GM23338 (cell line): ENCODE data around the gene BANK1.

Experiments
- CREB1 ChIP-seq: fragments of 250-450 bp; sonication (Bioruptor Pico); IDR thresholded peaks from 2 replicates; pipeline ENCODE4 v1.5.0; 2020; ENCODE audit warnings: low read depth, mild to moderate bottlenecking, moderate library complexity
- EZH2 ChIP-seq: fragments of 200-600 bp; sonication (generic); IDR thresholded peaks from one replicate; pipeline ENCODE4 v1.8.0; 2017; ENCODE audit warnings: antibody characterized with exemption, mild to moderate bottlenecking, low read depth; ENCODE audit not compliant: unreplicated experiment
- EZH2phosphoT487 ChIP-seq: fragments of 200-600 bp; sonication (generic); IDR thresholded peaks from one replicate; pipeline ENCODE4 v1.8.1; 2018; ENCODE audit warnings: antibody characterized with exemption; ENCODE audit not compliant: unreplicated experiment
- JUNB ChIP-seq: IDR thresholded peaks from one replicate; pipeline ENCODE4 v1.6.1; 2016; ENCODE audit warnings: antibody characterized with exemption; ENCODE audit not compliant: unreplicated experiment
- POLR2AphosphoS5 ChIP-seq: IDR thresholded peaks from 2 replicates; pipeline ENCODE4 v1.6.1; 2016; ENCODE audit warnings: antibody characterized with exemption, low read depth
- TF ChIP-seq, protein P1 (sequence below), 2 experiments: fragments of 200-600 bp in 1 of 2; sonication (generic) in 1 of 2; conservative IDR thresholded peaks; 2 replicates each; pipeline versions ENCODE4 v1.5.1 to v1.6.1; 2016 to 2017; ENCODE audit warnings: antibody characterized with exemption in 2 of 2, low read depth in 2 of 2, mild to moderate bottlenecking in 2 of 2, moderate library complexity in 1 of 2

DNA sequence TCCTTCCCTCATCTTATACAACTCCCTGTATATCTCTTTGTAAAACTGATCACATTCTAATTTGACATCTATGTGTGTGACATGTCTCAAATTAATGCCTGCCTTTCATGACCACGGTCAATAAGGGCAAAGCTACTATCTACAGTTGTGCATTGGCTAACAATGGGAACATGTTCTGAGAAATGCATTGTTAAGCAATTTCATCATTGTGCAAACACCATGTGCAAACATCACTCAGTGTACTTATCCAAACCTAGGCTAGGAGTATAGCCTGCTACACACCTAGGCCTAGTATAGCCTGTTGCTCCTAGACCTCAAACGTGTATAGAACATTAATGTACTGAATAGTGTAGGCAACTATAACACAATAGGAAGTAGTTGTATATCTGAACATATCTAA lies 95.0 kb downstream of the BANK1 start:
- TF ChIP-seq JUNB = no peak
- TF ChIP-seq, protein P1, sequence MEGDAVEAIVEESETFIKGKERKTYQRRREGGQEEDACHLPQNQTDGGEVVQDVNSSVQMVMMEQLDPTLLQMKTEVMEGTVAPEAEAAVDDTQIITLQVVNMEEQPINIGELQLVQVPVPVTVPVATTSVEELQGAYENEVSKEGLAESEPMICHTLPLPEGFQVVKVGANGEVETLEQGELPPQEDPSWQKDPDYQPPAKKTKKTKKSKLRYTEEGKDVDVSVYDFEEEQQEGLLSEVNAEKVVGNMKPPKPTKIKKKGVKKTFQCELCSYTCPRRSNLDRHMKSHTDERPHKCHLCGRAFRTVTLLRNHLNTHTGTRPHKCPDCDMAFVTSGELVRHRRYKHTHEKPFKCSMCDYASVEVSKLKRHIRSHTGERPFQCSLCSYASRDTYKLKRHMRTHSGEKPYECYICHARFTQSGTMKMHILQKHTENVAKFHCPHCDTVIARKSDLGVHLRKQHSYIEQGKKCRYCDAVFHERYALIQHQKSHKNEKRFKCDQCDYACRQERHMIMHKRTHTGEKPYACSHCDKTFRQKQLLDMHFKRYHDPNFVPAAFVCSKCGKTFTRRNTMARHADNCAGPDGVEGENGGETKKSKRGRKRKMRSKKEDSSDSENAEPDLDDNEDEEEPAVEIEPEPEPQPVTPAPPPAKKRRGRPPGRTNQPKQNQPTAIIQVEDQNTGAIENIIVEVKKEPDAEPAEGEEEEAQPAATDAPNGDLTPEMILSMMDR (conservative IDR thresholded peaks at IDR 0.05; ENCODE audit: low read depth in 2 of 2) = no peak
- TF ChIP-seq CREB1 (CRISPR knock-in tag) = no peak
- no peak for TF ChIP-seq POLR2AphosphoS5
- TF ChIP-seq EZH2 = no peak
- TF ChIP-seq EZH2phosphoT487 = no peak
